OCI-LY1 (cell line): ENCODE measurements around the gene FARSB.
"Not testable (repeated sequence)": the region's sequence is repeated elsewhere in the genome, so short reads cannot be mapped to it uniquely, and the experiment has no call there.

Experiments used
- H2AFZ ChIP-seq: fragments of 200-600 bp; sonication (generic), shearing (Covaris generic); 2 replicates; pipeline ENCODE4 v1.6.0; 2014; ENCODE audit warnings: antibody characterized with exemption, mild to moderate bottlenecking, low read length
- H3F3A ChIP-seq: fragments of 200-600 bp; sonication (generic), shearing (Covaris generic); 2 replicates; pipeline ENCODE4 v1.6.0; 2014; ENCODE audit warnings: mild to moderate bottlenecking, antibody characterized with exemption, low read length, moderate library complexity; ENCODE audit not compliant: insufficient read depth
- H3K27ac ChIP-seq: fragments of 200-600 bp; sonication (generic); 2 replicates; pipeline ENCODE4 v1.5.1; 2014; ENCODE audit warnings: low read length, mixed run types, mild to moderate bottlenecking, low read depth; ENCODE audit not compliant: poor library complexity, severe bottlenecking
- H3K27me3 ChIP-seq: fragments of 200-600 bp; sonication (generic); 2 replicates; pipeline ENCODE4 v1.6.0; 2014; ENCODE audit warnings: antibody characterized with exemption, mild to moderate bottlenecking, low read length, moderate library complexity; ENCODE audit not compliant: insufficient read depth
- H3K36me3 ChIP-seq: fragments of 200-600 bp; sonication (generic); 2 replicates; pipeline ENCODE4 v1.6.1; 2014; ENCODE audit warnings: mild to moderate bottlenecking, antibody characterized with exemption, low read length, moderate library complexity, mixed read lengths; ENCODE audit not compliant: insufficient read depth
- H3K4me1 ChIP-seq: fragments of 200-600 bp; sonication (generic); 2 replicates; pipeline ENCODE4 v1.5.1; 2014; ENCODE audit warnings: mild to moderate bottlenecking, low read length, moderate library complexity; ENCODE audit not compliant: insufficient read depth, severe bottlenecking
- H3K4me2 ChIP-seq: fragments of 200-600 bp; sonication (generic), shearing (Covaris generic); 2 replicates; pipeline ENCODE4 v1.6.1; 2014; ENCODE audit warnings: low read length
- H3K4me3 ChIP-seq: fragments of 200-600 bp; sonication (generic); 2 replicates; pipeline ENCODE4 v1.5.1; 2014; ENCODE audit warnings: low read length, low read depth, mild to moderate bottlenecking, mixed read lengths; ENCODE audit not compliant: poor library complexity, severe bottlenecking
- H3K79me2 ChIP-seq: fragments of 200-600 bp; shearing (Covaris generic); 2 replicates; pipeline ENCODE4 v1.6.1; 2016; ENCODE audit warnings: mixed run types, low read length, mixed read lengths; ENCODE audit not compliant: insufficient read depth
- H3K9ac ChIP-seq: fragments of 200-600 bp; sonication (generic), shearing (Covaris generic); 2 replicates; pipeline ENCODE4 v1.6.1; 2014; ENCODE audit warnings: mild to moderate bottlenecking, low read length, mixed read lengths
- H3K9me2 ChIP-seq: fragments of 200-600 bp; sonication (generic), shearing (Covaris generic); 2 replicates; pipeline ENCODE4 v1.6.1; 2014; ENCODE audit warnings: low read depth, mild to moderate bottlenecking, low read length, mixed read lengths
- H3K9me3 ChIP-seq: fragments of 200-600 bp; shearing (Covaris generic); 2 replicates; pipeline ENCODE4 v1.6.1; 2014; ENCODE audit warnings: low read length, mixed read lengths
- H4K20me1 ChIP-seq: fragments of 200-600 bp; sonication (generic), shearing (Covaris generic); 2 replicates; pipeline ENCODE4 v1.6.0; 2016; ENCODE audit warnings: mild to moderate bottlenecking, low read length; ENCODE audit not compliant: insufficient read depth
- CTCF ChIP-seq: fragments of 200-600 bp; sonication (generic), shearing (Covaris generic); IDR thresholded peaks from 2 replicates; pipeline ENCODE4 v1.5.1; 2017; ENCODE audit warnings: mild to moderate bottlenecking, antibody characterized with exemption, low read length, moderate library complexity, mixed read lengths
- EZH2 ChIP-seq: fragments of 200-600 bp; sonication (generic), shearing (Covaris generic); IDR thresholded peaks from 2 replicates; pipeline ENCODE4 v1.8.0; 2017; ENCODE audit warnings: borderline replicate concordance, mixed run types, mild to moderate bottlenecking, antibody characterized with exemption, low read length, moderate library complexity, mixed read lengths

The FARSB gene

GRCh38 chr2:222592176-222592575, 63.7 kb downstream of the FARSB start:
- Histone ChIP-seq H3K9me3 (no peaks in the 10 kb centered on the region), H3K27ac (no peak overlapping the region), H3K4me1 (no peaks in the 10 kb centered on the region), H3K9ac (no peak overlapping the region), H2AFZ (no peak overlapping the region), H3K9me2 (no peaks in the 10 kb centered on the region), H3K27me3 (no peaks in the 10 kb centered on the region), H3K4me2 (no peak overlapping the region), H3K4me3 (no peak overlapping the region), H4K20me1 (no peaks in the 10 kb centered on the region), H3K36me3 (peaks cover 60% of the 10 kb centered on the region), H3K79me2 (peaks cover 4% of the 10 kb centered on the region; the same call in 1 of the 2 replicates), H3F3A (no peaks in the 10 kb centered on the region)
- TF ChIP-seq EZH2, result no peak
- no peak for TF ChIP-seq CTCF

GRCh38 chr2:222591661-222592060, 64.2 kb downstream of the FARSB start:
- no peaks in the 10 kb centered on the region for H3K9me3 ChIP-seq
- no peak overlapping the region for H3K27ac ChIP-seq
- H3K4me3 ChIP-seq, result no peak overlapping the region
- H4K20me1 ChIP-seq, result no peaks in the 10 kb centered on the region
- H3K9me2 ChIP-seq, result no peaks in the 10 kb centered on the region
- peaks cover 55% of the 10 kb centered on the region for H3K36me3 ChIP-seq
- no peaks in the 10 kb centered on the region for H3F3A ChIP-seq
- H3K9ac ChIP-seq, result no peak overlapping the region
- no peaks in the 10 kb centered on the region for H3K4me1 ChIP-seq
- TF ChIP-seq CTCF, result no peak
- TF ChIP-seq EZH2, result no peak
- H3K27me3 ChIP-seq, result no peaks in the 10 kb centered on the region
- peaks cover 4% of the 10 kb centered on the region; the same call in 1 of the 2 replicates for H3K79me2 ChIP-seq
- H2AFZ ChIP-seq, result no peak overlapping the region
- H3K4me2 ChIP-seq, result no peak overlapping the region

GRCh38 chr2:222584589-222584988, 71.3 kb downstream of the FARSB start:
- not testable (repeated sequence) for H3K27ac ChIP-seq, H3F3A ChIP-seq, H3K4me1 ChIP-seq, H3K27me3 ChIP-seq, H3K4me3 ChIP-seq, H3K9me3 ChIP-seq, H3K79me2 ChIP-seq, H3K9ac ChIP-seq, H3K9me2 ChIP-seq, H4K20me1 ChIP-seq, H2AFZ ChIP-seq, H3K4me2 ChIP-seq
- peaks cover 16% of the 10 kb centered on the region for H3K36me3 ChIP-seq

- H3K27me3 ChIP-seq, result no peaks in the 10 kb centered on the region
- no peak overlapping the region for H2AFZ ChIP-seq
- H3K27ac ChIP-seq, result no peak overlapping the region
- no peak overlapping the region for H3K4me3 ChIP-seq
- no peaks in the 10 kb centered on the region for H4K20me1 ChIP-seq
- H3K4me2 ChIP-seq, result no peak overlapping the region
- H3K4me1 ChIP-seq, result no peaks in the 10 kb centered on the region
- no peaks in the 10 kb centered on the region for H3K9me2 ChIP-seq
- H3F3A ChIP-seq, result no peaks in the 10 kb centered on the region
- H3K36me3 ChIP-seq, result peaks cover 20% of the 10 kb centered on the region
- no peaks in the 10 kb centered on the region for H3K79me2 ChIP-seq
- H3K9me3 ChIP-seq, result no peaks in the 10 kb centered on the region
- H3K9ac ChIP-seq, result no peak overlapping the region
- no peak for TF ChIP-seq EZH2
- no peak for TF ChIP-seq CTCF
These were observed 73.0 kb downstream of the FARSB start for GRCh38 chr2:222582928-222583327.
